GM21619 (cell line): Measurements from ENCODE around the gene MKI67.

ENCODE experiments used
- ATAC-seq: cut with Tn5 transposase; IDR thresholded peaks from one replicate; pipeline ENCODE4 v1.9.1; 2021; ENCODE audit not compliant: unreplicated experiment

Gene MKI67

GRCh38 chr10:128086003-128086863 lies 40.0 kb downstream of the MKI67 start:
- ATAC-seq, result no peak

GRCh38 chr10:128084991-128085390 lies 41.2 kb downstream of the MKI67 start:
- ATAC-seq, result no peak

DNA sequence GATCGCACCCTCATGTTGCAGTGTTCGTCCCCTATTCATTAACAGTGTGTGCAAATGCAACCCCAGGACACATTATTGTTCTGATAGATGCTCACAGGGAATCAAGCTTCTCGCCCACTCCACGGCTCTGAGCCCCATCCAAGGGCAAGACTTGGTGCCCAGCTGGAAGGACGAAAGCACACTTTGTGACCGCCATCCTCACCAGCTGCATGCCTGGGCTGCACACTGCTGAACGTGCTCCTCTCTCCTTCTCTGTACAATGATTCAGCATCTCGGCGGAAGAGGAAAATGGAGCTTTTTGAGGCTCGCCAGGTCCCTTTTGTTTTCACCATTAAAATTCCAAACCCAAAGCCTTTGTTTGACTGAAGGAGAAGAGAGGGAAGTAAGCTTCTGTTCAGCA lies 41.9 kb downstream of the MKI67 start:
- no peak for ATAC-seq

DNA sequence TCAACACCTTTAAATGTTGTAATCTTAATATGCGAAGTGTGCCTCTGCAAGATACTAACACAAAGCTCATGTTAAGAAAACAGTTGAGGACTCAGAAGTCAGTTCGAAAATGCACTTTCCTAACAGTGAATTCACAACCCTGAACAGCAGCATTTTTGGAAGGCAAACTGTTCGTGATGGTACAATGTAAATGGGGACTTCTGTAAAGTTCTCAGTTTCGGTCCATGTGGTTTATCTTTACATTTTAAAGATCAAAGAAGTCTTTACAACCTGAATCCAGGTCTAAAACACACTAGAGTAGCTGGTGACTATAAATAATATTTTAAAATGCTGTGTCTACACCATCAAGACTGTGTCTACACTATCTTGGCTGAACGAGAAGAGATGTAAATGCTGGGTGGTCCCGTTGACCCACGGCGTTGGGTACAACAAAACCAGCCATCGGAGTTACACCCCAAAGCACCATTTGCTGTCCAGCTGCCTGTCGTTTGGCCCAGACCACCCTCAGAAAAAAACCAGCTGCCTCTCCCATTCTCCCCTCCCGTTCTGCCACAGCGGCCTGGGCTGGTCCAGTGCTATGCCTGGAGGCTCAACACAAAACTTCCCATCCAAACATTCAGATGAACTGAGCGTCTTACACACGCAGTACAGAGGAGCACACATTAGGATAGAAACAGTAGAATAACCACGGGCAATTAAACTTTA lies 42.9 kb downstream of the MKI67 start:
- no peak for ATAC-seq

GRCh38 chr10:128081720-128082119 lies 44.5 kb downstream of the MKI67 start:
- no peak for ATAC-seq

DNA sequence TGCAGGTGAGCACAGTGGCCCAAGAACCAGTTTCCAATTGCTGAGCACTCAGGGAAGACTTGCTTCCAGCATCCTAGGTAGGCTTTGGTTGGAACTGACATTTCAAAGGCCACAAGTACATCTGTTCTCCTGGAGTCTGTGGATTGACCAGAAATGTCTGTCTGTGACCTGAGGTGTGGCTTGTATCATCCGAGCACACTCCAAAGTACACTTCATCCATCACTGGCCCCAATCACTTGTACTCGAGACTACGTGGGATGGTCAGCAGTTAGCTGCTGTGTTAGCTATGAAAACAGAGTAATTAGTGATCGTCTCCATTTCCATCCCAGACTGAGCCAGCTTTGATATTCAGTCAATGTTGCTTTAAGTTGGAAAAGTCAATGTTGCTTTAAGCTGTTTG lies 45.0 kb downstream of the MKI67 start:
- ATAC-seq, result no peak

DNA sequence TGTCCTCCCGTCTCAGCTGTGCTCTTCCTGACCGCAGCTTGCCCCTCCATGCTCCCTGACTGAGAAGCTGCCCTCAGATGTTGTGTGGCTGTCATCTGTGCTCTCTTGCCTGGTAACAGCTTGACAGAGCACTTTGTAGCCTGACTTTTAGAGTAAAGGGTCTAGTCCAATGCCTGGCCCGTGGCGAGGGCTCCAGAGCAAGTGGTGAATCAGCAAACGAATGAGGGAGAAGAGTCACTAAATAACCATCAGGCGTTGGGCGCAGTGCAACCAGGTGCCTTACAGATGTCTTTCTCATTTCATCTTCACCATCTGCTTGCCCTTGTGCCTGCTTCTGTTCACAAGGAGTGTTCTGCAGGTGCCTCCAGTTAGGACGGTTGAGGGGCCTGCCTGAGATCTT lies 45.6 kb downstream of the MKI67 start:
- ATAC-seq, result no peak

DNA sequence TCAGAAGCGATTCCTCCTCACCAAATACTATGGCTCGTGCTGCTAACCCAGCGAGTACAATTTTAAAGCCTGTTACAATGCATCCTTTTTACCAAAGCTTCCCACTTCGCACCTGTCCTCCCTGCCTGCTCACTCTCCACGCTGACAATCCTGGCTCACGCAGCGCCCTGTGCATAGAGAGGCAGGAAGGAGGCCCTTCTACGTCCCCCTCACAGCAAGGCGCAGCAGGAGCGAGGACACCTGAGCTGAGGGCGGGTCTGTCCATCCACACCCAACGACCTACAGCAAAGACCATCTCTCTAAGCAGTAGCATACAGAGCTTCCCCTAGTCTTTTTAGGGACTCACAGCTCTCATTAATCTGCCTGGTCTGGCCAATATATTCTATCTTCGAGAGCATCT lies 46.0 kb downstream of the MKI67 start:
- no peak for ATAC-seq

DNA sequence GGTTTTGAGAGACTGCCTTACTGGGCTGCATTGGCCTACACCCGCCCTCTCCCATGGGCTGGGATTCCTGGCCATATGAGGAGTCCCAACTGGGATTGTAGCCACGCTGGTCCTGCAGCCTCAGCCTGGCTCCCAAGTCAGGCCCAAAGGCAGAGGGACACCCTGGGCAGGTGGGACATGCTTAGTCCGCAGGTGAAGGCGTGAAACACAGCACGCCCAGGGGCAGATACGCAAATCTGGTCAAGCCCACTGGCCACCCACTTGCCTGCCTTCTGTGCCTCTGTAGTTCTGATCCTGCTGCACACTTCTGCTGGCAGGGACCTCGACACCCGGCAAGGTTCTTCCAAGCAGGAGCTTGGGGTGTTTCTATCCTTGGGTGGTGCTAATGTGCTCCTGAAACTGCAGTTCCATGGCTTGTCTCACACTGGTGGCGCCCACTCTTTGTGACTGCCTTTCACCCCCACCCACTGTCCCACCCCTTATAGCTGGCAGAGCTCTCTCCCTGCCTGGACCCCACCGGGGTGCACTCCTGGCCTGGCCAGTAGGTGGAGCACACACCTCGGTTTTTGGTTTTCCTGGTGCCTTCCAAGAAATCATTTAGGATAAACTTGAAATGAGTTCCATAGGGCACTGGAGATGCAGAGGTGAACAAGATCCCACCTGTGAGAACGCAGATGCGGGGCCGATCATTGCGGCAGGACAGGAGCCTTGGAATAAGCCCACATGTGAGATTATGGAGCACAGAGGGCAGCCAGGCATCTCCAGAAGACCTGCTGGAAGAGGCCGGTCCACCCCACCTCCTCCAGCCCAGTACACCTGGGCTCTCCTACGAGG lies 47.9 kb downstream of the MKI67 start:
- ATAC-seq, result peak; percentile 73

GRCh38 chr10:128077155-128077875 lies 48.9 kb downstream of the MKI67 start:
- ATAC-seq, result no peak

DNA sequence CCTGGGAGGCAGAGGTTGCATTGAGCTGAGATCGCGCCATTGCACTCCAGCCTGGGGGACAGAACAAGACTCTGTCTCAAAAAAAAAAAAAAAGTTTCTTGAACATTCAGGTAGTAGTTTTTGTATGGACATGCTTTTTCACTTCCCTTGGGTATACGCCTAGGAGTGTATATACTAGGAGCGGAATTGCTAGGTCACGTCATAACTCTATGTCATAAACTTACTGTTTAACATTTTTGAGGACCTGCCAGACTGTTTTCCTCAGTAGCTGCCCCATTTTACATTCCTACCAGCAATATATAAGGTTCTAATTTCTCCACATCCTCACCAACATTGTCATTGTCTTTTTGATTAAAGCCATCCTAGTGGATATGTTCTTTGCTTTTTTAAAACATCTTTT lies 51.6 kb downstream of the MKI67 start:
- ATAC-seq, result no peak

- no peak for ATAC-seq
Measured at GRCh38 chr10:128073890-128074289, 52.3 kb downstream of the MKI67 start.

DNA sequence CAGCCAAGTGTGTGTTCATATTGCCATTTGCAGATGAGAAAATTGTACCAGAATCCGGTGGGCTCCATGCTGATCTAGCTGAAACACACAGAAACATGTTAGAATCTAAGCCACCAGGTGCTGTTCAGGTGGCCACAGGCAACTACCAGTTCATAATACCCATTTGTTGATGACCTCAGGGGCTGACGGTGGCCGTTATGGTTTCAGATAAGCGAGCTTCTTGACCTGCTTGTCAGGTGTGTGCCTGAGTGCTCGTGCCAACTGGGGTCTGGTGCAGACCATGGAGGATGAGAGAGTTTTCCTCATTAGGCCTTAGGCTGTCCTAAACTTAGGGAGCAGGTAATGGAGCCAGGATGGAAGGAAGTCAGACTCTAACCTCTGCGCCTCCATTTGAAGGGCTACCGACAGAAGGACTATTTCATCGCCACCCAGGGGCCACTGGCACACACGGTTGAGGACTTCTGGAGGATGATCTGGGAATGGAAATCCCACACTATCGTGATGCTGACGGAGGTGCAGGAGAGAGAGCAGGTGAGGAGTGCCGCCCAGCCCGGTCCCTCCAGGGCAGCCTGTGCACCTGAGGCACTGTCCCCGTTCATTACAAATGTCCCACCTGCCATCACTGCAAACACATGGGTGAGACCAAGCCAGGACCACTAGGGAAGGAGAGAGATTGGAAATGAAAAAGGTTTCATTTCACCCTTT lies 53.1 kb downstream of the MKI67 start:
- no peak for ATAC-seq

DNA sequence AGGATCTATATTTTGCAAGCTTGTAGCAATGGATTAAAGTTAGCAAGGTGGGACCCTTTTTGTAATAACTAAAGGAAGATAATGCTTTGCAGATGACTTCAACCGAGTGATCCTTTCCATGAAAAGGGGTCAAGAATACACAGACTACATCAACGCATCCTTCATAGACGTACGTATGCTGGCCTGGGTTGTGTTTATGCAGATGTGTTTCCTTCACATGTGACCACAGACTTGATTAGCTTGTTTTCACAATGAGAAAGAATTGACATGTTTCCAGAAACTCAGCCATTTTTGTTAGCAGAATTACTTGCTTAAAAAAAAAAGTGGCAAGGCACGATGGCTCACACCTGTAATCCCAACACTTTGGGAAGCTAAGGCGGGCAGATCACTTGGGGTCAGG lies 54.2 kb downstream of the MKI67 start:
- no peak for ATAC-seq

GRCh38 chr10:128071417-128071782 lies 54.8 kb downstream of the MKI67 start:
- ATAC-seq, result no peak

DNA sequence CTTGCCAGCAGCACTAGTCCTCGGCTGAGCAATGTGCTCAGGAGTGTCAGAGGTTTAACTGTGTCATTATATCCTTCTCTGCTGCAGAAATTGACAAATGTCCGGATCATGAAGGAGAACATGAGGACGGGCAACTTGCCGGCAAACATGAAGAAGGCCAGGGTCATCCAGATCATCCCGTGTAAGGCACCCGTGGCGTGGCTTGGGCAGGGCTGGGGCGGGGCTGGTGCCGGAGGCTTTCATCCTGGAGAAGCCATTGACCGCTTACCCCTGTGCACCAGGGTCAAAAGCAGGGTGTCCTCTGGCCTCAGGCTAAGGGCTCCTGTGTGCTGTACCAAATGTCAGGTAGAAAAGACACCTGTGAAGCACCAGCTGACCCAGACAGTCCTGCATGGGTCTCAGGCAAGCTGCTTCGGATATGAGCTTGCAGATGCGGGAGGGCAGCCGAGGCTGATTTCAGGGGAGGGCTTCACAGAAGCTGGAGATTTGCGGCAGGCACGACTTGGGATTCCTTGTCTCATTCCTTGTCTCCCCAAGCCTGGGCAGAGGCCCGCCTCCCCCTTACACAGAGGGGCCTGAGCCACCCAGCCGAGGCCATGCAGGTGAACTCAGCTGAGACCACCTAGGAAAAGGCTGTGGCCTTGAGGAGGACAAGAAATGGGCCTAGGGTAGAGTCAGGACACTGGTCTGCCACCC lies 55.4 kb downstream of the MKI67 start:
- no peak for ATAC-seq

DNA sequence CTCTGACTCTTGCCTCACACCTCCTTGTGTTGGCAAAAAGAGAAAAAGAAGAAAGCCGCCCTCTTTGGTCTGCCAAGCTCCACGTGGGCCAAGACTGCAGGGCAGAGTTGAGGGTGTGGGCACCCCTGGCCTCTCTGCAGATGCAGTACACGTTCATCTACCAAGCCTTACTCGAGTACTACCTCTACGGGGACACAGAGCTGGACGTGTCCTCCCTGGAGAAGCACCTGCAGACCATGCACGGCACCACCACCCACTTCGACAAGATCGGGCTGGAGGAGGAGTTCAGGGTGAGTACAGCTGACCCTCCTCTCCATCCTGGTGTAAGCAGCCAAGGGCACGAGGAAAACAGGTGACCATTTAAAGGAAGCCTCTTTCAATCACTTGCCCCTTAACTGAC lies 56.1 kb downstream of the MKI67 start:
- ATAC-seq, result no peak

- peak; percentile 41 for ATAC-seq
Measured at GRCh38 chr10:128069351-128070051, 56.7 kb downstream of the MKI67 start.
